Fibroblast of skin of scalp (primary cell): ENCODE results near the gene ZCCHC24.

ENCODE experiments used
- DNase-seq: peaks from one replicate; pipeline ENCODE4 v3.0.0-alpha.2; 2013

The ZCCHC24 gene

DNA sequence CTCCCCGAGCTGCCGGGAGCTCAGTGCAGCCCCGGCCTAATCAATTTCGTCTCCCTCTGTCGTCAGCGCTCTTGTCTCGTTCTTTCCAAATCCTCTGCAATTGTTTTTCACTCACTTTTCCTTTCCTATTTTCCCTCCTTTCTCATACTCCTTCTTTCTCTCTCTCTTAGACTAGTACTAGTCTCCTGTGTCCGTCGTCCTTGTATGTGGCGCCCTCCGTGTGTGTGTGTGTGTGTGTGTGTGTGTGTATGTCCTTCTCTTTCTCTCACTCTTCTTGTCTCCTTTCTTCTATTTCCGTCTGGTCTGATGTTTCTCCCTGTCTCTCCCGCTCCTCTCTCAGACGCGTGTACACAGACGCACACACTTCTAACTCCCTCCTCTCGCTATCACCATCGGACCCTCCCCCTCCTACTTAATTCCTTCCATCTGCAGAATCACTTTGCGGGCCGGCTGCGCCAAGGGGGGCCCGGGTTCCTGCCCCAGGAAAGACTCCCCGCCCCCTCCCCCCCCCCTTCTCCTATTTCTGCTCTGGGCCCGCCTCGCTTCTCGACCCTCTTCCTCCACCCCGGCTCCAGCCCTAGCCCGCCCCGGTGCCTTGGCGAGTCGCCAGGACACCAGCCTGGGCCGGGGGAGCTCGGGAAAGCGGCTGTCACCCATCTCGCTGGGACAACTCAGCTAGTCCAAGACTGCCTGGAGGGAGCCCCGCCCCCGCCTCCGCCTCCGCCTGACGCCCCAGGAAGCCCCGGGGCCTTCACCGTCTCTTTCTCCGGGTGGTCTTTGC, 743 bp upstream of the ZCCHC24 start:
- DNase-seq: peak; percentile 87

DNA sequence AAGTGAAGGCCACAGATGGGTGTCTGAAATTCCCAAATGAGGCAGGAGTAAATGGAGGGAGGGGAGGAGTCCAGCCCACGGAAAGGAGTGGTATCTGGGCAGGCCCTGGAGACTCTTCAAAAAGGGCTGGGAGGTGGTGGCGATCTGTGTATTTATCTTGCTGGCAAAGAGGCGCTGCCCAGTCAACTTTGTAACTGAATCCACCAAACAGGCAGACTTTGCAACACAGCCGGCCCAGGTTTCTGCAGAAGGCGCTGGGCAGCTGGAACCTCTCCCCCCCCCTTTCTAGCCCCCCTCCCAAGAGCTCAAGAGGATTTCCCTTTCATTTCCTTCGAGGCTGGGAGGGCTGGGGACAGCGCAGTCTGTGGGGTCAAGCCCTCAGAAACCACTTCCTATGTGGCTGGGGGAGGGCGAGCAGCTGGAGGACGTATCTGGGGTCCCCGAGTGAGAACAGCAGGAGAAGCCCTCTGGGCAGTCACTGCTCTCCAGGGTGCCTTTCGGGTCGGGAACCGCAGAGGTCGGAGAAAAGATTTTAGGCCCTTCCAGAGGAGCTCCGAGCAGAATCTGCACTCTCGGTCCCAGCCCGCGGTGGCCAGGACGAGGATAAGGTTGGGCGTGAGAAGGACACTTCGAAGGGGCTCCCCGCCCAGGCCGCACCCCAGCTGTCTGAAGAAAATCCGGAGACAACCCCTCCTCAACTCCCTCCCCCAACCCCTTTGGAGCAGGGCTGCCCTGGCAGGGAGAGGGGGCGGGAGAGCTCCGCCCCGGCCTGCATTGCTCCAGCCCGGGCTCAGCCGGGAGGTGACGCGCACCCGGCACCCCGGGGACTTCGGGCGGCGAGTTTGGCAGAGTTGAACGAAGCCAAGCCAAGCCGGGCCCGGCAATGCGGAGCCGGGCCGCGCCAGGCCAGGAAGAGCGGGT, 965 bp downstream of the ZCCHC24 start:
- peak; percentile 65 for DNase-seq

DNA sequence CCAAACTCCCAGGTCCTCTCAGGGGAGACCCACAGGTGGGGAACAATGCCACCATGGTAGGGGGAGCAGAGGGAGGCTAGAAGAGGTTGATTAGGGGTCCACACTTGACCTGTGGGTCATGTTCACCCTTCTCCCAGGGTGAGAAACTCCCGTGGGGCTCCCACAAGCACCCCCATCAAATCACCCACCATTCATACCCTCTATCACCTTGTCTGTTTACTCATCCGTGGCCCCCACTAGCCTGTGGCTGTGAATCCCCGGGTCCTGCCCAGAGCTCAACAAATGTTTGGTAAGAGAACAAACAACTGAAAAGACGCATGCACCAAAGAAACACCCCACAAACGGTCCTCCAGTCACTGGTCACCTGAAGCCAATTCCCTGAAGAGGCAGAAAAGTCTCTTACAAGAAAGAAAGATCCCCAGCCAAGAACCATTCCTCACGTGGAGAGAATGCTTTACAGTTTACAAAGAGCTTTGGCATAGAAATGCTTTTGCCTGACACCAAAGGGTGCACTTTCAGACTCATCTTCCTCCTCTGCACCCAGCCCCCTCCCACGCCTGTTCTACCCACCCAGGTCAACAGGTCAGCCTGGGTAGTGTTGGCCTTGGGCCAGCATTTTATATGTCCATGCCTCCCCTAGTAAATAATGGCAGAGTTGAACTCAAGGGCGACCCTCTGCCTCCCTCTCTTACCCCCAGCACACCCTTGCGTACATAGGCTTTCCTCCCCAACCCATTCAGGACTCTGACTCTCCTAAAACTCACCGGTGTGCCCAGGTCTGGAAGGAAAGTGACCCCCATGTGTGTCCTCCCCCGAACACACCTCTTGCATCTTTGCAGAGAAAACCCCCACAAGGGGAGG, 1.9 kb downstream of the ZCCHC24 start:
- no peak for DNase-seq

GRCh38 chr10:79442171-79443040, 3.0 kb downstream of the ZCCHC24 start:
- DNase-seq: no peak

DNA sequence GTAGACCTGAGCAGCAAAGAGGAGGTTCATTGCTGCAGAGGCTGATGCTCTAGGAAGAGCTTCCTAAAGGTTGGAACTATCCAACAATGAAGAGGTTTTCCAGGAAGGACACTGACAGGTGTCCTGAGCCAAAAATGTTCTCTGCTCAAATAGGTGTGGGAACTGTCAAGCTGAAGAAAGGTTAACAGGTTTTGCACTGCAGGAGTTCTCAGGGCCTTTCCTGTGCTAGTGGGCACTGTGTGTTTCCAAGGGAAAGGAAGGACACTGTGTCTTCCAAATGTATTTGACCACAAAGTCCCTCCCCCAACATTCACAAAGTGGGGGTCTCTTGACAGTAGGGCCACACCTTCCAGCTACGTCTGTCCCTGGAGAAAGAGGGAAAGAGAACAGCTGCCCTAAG, 4.0 kb downstream of the ZCCHC24 start:
- DNase-seq: no peak

GRCh38 chr10:79440281-79440680, 5.1 kb downstream of the ZCCHC24 start:
- no peak for DNase-seq

GRCh38 chr10:79438699-79439085, 6.7 kb downstream of the ZCCHC24 start:
- no peak for DNase-seq

- DNase-seq: no peak
Observed at GRCh38 chr10:79438021-79438698, 7.3 kb downstream of the ZCCHC24 start.

- DNase-seq: no peak
Observed at GRCh38 chr10:79437111-79437814, 8.2 kb downstream of the ZCCHC24 start.

GRCh38 chr10:79436850-79437103, 8.6 kb downstream of the ZCCHC24 start:
- DNase-seq: no peak

GRCh38 chr10:79436066-79436849, 9.2 kb downstream of the ZCCHC24 start:
- DNase-seq: no peak

DNA sequence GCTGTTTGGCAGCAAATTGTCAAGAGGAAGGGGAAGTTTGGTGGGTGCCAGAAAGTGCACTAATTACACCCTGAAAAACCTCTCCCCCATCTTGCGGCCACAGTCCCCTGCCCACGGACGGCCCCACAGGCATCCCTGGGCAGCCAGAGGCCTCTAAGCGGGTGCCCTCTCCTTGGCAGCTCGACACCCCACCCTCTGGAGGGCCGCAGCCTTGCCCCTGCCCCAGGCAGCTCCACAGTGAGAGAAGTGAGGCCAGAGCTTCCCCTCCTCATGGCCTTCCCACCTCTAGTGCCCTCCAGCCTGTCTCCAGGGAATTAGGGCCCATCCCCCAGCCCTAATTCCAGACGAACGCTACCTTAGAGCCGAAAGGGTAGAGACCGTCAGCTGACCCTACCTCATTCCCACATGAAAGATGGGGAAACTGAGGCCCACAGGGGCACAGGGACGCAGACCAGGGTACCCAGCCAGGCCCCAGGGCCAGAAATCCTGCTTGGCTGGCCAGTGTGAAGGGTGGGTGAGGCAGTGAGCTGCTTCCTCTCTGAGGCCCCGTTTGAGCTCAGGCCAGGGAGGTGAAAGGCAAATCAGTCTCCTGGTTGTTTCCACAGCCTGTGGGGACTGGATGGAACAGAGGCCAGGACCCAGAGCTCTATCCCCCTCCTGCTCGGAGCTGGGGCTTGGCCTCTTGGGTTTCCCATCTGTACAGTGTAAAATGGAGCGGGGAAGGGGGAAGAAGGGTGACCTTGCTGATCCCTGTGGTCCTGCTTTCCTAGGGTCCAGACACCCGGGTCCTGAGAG, 10.0 kb downstream of the ZCCHC24 start:
- no peak for DNase-seq

DNA sequence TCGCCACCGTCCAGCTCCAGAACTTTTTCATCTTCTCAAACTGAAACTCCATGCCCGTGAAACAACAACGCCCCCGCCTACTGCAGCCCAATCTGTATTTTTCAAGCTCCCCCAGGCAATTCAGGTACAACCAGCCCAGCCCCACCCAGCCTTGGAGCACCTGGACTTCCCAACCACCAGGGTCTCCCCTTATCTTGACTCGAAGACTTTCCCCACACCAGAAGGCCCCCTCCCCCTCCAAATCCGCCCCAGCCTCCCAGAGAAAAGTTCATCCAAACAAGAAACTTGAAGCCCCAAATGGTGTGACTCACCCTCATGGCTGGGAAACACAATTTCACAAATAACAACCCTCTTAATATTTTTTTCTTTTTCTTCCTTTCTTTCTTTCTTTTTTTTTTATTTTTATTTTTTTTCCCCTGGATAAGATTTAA, 10.6 kb downstream of the ZCCHC24 start:
- DNase-seq: peak; percentile 70

DNA sequence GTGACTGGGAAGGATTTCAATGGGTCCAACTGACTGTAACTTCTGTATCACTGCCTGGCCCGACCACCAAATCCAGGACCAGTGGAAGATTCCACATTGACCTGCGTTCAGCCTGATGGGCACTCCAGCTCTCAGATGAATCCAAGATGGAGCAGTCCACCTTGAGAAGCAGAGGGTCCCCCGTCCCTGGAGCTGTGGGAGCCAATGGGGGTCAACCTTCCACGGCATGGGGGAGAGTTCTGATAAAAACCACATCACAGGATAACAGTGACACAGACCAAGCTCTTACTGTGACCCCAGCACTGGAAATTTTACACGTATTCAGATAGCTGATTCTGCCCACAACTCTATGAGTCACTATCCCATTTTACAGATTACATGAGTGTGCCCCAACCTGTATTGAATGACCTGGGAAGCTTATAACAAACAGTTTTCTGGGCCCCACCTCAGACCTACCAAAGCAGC, 11.2 kb downstream of the ZCCHC24 start:
- no peak for DNase-seq

DNA sequence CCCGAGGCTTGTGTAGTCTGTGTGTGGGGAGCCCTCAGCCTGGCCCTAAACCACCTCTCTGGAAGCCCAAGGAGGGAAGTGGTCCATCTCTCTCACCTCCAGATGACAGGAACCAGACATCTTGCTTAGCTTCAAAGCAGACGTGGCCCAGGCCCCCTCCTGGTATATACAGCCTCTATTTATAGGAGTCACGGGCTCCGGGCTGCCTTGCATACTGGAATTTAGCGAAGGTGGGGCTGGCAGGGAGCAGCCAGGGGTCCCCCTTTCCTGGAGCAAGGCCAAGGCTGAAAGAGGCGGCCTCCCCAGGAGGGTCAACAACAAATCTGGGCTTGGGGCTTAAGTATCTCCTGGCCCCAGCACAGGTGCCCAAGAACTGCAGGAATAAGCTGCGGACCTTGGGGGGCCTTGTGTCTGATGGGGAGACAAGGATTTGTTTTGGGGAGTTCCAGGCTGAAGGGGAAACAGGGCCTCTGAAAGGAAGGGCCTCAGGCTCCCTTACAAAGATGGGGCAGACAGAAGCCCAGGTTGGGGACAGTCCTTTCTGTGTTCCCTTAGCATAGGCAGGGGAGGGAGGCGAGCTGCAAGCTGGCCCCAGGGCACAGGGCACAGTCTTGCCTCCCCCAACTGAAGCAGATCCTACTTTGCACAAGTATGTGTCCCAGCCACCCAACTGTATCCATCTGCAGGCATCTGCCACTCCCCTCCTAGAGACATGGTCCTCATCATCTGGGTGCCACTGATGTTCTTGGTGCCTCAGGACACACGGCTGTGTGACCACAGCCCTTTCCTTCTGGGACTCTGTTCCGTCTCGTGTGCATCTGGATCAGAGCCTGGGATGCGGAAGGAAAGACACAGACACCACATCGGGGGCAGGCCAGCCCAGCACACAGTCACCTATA, 11.9 kb downstream of the ZCCHC24 start:
- DNase-seq: no peak

GRCh38 chr10:79431891-79432831, 13.3 kb downstream of the ZCCHC24 start:
- peak; percentile 83 for DNase-seq

DNA sequence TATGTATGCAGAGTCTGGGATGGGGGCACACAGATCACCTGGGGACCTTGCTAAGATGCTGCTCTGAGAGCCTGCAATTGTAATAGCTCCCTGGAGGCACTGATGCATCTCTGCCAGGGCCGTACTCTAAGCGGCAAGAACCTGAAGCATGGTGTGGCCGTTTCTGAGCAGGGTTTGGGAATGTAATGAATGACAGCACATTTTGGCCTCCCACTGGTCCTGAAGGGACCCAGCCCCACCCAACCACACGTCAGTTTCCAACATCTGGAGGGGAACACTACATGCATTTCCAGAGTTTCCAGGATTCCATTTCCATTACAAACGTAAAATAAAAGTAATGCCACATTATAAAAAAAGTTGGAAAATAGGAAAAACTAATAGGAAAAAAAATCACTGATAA, 14.0 kb downstream of the ZCCHC24 start:
- peak; percentile 53 for DNase-seq
